ENCODE data around the gene ANKFN1.

ANKFN1 gene

GRCh38 chr17:56186222-56186786 is 33.0 kb downstream of the ANKFN1 start:
- TF ChIP-seq ZFX (IDR thresholded peaks at IDR 0.05) (no peak), CTCF (conservative IDR thresholded peaks at IDR 0.05) (no peak)
- H3K27ac ChIP-seq: no peak overlapping the region

GRCh38 chr17:56203430-56203829 is 50.2 kb downstream of the ANKFN1 start:
- H3K27ac ChIP-seq: no peak overlapping the region; the same call in 1 of the 2 replicates
- no peak for TF ChIP-seq ZFX (IDR thresholded peaks at IDR 0.05)
- no peak for TF ChIP-seq CTCF (conservative IDR thresholded peaks at IDR 0.05)

GRCh38 chr17:56206351-56206750 is 53.1 kb downstream of the ANKFN1 start:
- H3K27ac ChIP-seq: no peak overlapping the region
- no peak for TF ChIP-seq ZFX (IDR thresholded peaks at IDR 0.05)
- no peak for TF ChIP-seq CTCF (conservative IDR thresholded peaks at IDR 0.05)

- TF ChIP-seq CTCF (conservative IDR thresholded peaks at IDR 0.05) (no peak), ZFX (IDR thresholded peaks at IDR 0.05) (no peak)
- no peak overlapping the region for H3K27ac ChIP-seq
Observed at GRCh38 chr17:56213031-56213430, 59.8 kb downstream of the ANKFN1 start.

- no peak overlapping the region for H3K27ac ChIP-seq
- TF ChIP-seq ZFX (IDR thresholded peaks at IDR 0.05) (no peak), CTCF (conservative IDR thresholded peaks at IDR 0.05) (no peak)
Observed at GRCh38 chr17:56217921-56218320, 64.6 kb downstream of the ANKFN1 start.

GRCh38 chr17:56222255-56222654 is 69.0 kb downstream of the ANKFN1 start:
- no peak overlapping the region for H3K27ac ChIP-seq
- no peak for TF ChIP-seq CTCF (conservative IDR thresholded peaks at IDR 0.05)
- no peak for TF ChIP-seq ZFX (IDR thresholded peaks at IDR 0.05)

- no peak overlapping the region for H3K27ac ChIP-seq
Observed at GRCh38 chr17:56230660-56231059, 77.4 kb downstream of the ANKFN1 start.

More at GRCh38 chr17:56230660-56231059, 77.4 kb downstream of the ANKFN1 start:
- TF ChIP-seq ZFX (IDR thresholded peaks at IDR 0.05) (no peak), CTCF (conservative IDR thresholded peaks at IDR 0.05) (no peak)

All from C4-2B (cell line).